Measurements from ENCODE around the gene TMEM121B.
A peak's percentile ranks its signal among the peaks of the same experiment; 100 is the strongest.

TMEM121B gene

DNA sequence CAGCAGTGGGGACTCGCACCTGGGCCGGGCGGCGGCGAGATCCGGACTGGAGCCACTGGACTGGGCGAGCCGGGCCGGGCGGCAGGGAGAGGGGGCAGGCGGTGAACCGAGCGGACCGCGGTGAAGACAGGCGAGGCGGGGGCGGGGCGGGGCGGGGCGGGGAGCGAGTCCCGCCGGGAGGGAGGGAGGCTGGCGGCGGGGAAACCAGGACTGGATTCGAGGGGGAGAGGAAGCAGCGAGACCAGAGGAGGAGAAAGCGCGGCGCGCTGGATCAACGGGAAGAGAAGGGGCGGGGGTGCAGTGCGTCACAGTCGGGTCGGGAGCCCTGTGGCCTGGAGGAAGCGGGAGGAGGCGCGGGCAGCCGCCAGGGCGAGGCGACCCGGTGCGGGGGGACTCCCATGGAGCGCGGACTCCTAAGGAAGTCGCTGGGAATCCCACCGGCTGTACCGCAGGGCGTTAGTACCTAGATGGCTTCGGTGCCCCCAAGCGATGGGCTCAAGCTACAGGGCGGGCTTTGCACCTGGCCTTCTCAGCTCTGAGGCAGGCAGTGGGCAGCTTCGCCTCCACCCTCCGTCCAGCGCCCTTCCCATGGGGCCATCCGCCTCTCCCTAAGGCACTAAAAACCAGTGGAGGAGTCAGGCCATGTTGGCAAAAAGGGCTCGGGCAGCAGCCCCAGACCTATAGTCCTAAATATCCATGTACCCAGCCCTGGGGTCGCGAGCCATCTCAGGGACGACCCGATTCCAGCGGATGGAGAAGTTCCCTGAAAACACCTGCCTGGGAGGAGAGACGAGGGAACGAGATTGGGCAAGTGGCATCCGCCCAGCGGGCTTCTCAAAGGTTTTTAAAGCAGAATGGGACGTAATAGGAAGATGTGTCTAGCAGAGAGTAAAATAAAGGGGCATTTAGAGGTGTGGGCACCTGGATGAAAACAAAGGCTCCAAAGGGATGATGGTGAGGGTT is at the start of gene TMEM121B:
Gene TMEM121B (minus strand): TSS at position 128 of the 963 bp plus-strand sequence. CDS start 233 bp downstream, outside the sequence.
- Histone ChIP-seq H3K9ac (ENCODE audit: low read length) (no peak within 1 kb of the TSS), H3K9me3 (ENCODE audit: low read length) (no peaks in the 10 kb centered on the region), H3K27me3 (ENCODE audit: control insufficient read depth in 1 of 2, insufficient read depth in 2 of 2, low read length in 2 of 2) (peaks cover 12 to 36% of the 10 kb centered on the region in 2 donors), H3K4me1 (ENCODE audit: insufficient read depth, low read length) (no peaks in the 10 kb centered on the region), H3K27ac (ENCODE audit: low read depth, low read length) (no peak within 1 kb of the TSS), H3K4me3 (ENCODE audit: low read depth in 1 of 2, low read length in 2 of 2) (no peak within 1 kb of the TSS), H3K36me3 (ENCODE audit: insufficient read depth, low read length) (no peaks in the 10 kb centered on the region)

DNA sequence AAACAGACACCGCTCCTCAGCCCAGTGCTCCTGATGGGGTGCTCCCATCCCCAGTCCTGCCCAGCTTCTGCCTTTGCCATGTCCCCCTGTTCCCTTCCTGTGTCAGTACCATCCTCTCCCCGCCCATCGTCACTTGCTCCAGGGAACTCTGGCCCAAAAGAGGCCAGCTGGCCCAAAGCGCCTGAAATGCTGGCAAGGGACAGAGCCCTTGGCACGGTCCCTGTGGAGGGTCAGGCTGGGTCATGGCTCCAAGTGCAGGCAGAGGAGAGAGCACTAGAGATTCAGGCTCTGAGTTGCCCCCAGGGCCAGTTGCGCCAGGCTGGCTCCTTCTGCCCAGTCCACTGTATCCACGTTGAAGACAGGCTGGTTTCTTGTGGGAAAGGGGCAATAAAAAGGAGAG is 46.3 kb upstream of the TMEM121B start:
- no peak overlapping the region for H3K27ac ChIP-seq (ENCODE audit: low read depth, low read length)
- no peak overlapping the region for H3K4me3 ChIP-seq (ENCODE audit: low read depth in 1 of 2, low read length in 2 of 2)

GRCh38 chr22:17164392-17165024 is 43.3 kb upstream of the TMEM121B start:
- no peaks in the 10 kb centered on the region for H3K9me3 ChIP-seq (ENCODE audit: low read length)
- H3K36me3 ChIP-seq (ENCODE audit: insufficient read depth, low read length), result no peaks in the 10 kb centered on the region
- H3K9ac ChIP-seq (ENCODE audit: low read length), result no peak overlapping the region
- no peak overlapping the region for H3K4me3 ChIP-seq (ENCODE audit: low read depth in 1 of 2, low read length in 2 of 2)
- H3K4me1 ChIP-seq (ENCODE audit: insufficient read depth, low read length), result peaks cover 8% of the 10 kb centered on the region
- no peak overlapping the region for H3K27ac ChIP-seq (ENCODE audit: low read depth, low read length)
- no peaks in the 10 kb centered on the region for H3K27me3 ChIP-seq (ENCODE audit: control insufficient read depth in 1 of 2, insufficient read depth in 2 of 2, low read length in 2 of 2)

More for the DNA sequence above, 46.3 kb upstream of the TMEM121B start:
- H3K36me3 ChIP-seq (ENCODE audit: insufficient read depth, low read length), result no peaks in the 10 kb centered on the region
- H3K4me1 ChIP-seq (ENCODE audit: insufficient read depth, low read length), result peaks cover 6% of the 10 kb centered on the region
- no peaks in the 10 kb centered on the region for H3K27me3 ChIP-seq (ENCODE audit: control insufficient read depth in 1 of 2, insufficient read depth in 2 of 2, low read length in 2 of 2)
- H3K9me3 ChIP-seq (ENCODE audit: low read length), result no peaks in the 10 kb centered on the region
- no peak overlapping the region for H3K9ac ChIP-seq (ENCODE audit: low read length)

DNA sequence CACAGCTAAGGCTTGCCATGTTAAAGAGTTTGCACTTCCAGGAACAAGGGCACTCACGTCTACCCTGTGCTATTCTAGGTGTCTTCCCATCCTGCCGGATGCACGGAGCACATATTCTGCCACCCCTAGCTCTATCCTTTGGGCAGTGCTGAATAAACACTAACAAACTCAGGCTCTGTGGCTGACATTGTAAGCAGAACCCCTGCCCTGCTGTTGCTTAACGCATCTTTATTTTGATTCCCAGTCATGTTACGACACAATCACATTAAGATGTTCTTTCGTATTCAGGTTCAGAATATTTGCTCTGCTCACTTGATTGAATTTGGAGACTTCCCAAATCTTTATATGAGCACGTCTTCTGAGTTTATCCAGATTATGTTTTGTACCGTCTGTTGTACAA is 41.6 kb upstream of the TMEM121B start:
- Histone ChIP-seq H3K9ac (ENCODE audit: low read length) (no peak overlapping the region), H3K4me3 (ENCODE audit: low read depth in 1 of 2, low read length in 2 of 2) (no peak overlapping the region), H3K4me1 (ENCODE audit: insufficient read depth, low read length) (peaks cover 12% of the 10 kb centered on the region), H3K9me3 (ENCODE audit: low read length) (no peaks in the 10 kb centered on the region), H3K27ac (ENCODE audit: low read depth, low read length) (no peak overlapping the region), H3K27me3 (ENCODE audit: control insufficient read depth in 1 of 2, insufficient read depth in 2 of 2, low read length in 2 of 2) (no peaks in the 10 kb centered on the region), H3K36me3 (ENCODE audit: insufficient read depth, low read length) (no peaks in the 10 kb centered on the region)

DNA sequence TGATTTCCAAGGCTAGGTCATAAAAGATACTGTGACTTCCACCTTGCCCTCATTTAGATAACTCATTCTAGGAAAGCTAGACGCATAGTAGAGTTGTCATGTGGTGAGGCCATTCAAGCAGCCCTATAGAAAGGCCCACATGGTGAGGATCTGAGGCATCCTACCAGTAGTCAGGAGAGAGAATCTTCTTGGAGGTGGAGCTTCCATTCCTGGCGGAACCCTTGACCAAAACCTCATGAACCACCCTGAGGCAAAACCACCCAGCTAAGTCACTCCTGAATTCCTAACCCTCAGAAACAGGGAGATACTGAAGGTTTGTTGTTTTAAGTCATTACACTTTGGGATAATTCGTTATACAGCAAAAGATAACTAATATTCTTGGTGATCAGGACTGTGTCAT is 40.8 kb upstream of the TMEM121B start:
- Histone ChIP-seq H3K9ac (ENCODE audit: low read length) (no peak overlapping the region), H3K27ac (ENCODE audit: low read depth, low read length) (no peak overlapping the region), H3K36me3 (ENCODE audit: insufficient read depth, low read length) (no peaks in the 10 kb centered on the region), H3K4me3 (ENCODE audit: low read depth in 1 of 2, low read length in 2 of 2) (no peak overlapping the region), H3K27me3 (ENCODE audit: control insufficient read depth in 1 of 2, insufficient read depth in 2 of 2, low read length in 2 of 2) (no peaks in the 10 kb centered on the region), H3K9me3 (ENCODE audit: low read length) (no peaks in the 10 kb centered on the region), H3K4me1 (ENCODE audit: insufficient read depth, low read length) (peaks cover 14% of the 10 kb centered on the region)

DNA sequence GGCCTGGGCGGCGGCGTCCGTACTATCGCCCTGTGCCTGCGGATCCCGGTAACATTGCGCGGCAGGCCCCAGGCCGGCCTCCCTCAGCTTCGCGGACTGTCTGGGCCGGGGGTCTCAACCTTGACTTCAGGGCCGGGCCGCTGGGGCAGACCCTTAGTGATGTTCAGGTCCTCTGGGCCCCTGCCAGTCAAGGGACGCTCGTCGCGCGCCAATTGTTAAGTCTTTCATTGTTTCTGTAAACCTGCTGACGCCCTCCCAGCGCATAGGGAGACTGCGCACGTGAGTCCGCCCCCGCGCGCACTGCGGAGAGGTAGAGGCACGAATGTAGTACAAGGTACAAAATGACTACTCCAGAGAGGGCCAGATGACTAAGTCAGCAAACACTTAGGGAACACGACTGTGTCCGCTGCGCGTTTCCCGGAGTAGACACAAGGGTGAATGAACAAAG is 38.4 kb upstream of the TMEM121B start:
- no peaks in the 10 kb centered on the region for H3K9me3 ChIP-seq (ENCODE audit: low read length)
- H3K27me3 ChIP-seq (ENCODE audit: control insufficient read depth in 1 of 2, insufficient read depth in 2 of 2, low read length in 2 of 2), result no peaks in the 10 kb centered on the region
- H3K4me1 ChIP-seq (ENCODE audit: insufficient read depth, low read length), result peaks cover 14% of the 10 kb centered on the region
- H3K36me3 ChIP-seq (ENCODE audit: insufficient read depth, low read length), result no peaks in the 10 kb centered on the region
- H3K27ac ChIP-seq (ENCODE audit: low read depth, low read length), result peak overlapping the region; percentile 78
- peak overlapping the region; percentile 79 to 84 for H3K4me3 ChIP-seq (ENCODE audit: low read depth in 1 of 2, low read length in 2 of 2)
- peak overlapping the region; percentile 41 for H3K9ac ChIP-seq (ENCODE audit: low read length)

GRCh38 chr22:17158568-17159503 is 37.7 kb upstream of the TMEM121B start, which contains the start of gene HDHD5:
HDHD5 (minus strand) TSS chr22:17159277; CDS start chr22:17159251, 26 bp downstream.
- peak within 1 kb of the TSS; percentile 41 for H3K9ac ChIP-seq (ENCODE audit: low read length)
- H3K27ac ChIP-seq (ENCODE audit: low read depth, low read length), result peak within 1 kb of the TSS; percentile 95
- H3K4me3 ChIP-seq (ENCODE audit: low read depth in 1 of 2, low read length in 2 of 2), result peak within 1 kb of the TSS; percentile 79 to 84
- H3K9me3 ChIP-seq (ENCODE audit: low read length), result no peaks in the 10 kb centered on the region
- no peaks in the 10 kb centered on the region for H3K27me3 ChIP-seq (ENCODE audit: control insufficient read depth in 1 of 2, insufficient read depth in 2 of 2, low read length in 2 of 2)
- H3K36me3 ChIP-seq (ENCODE audit: insufficient read depth, low read length), result no peaks in the 10 kb centered on the region
- peaks cover 14% of the 10 kb centered on the region for H3K4me1 ChIP-seq (ENCODE audit: insufficient read depth, low read length)

- peak overlapping the region; percentile 95 for H3K27ac ChIP-seq (ENCODE audit: low read depth, low read length)
- H3K36me3 ChIP-seq (ENCODE audit: insufficient read depth, low read length), result no peaks in the 10 kb centered on the region
- H3K9ac ChIP-seq (ENCODE audit: low read length), result peak overlapping the region; percentile 33
Measured at GRCh38 chr22:17158176-17158567, 37.0 kb upstream of the TMEM121B start.

DNA sequence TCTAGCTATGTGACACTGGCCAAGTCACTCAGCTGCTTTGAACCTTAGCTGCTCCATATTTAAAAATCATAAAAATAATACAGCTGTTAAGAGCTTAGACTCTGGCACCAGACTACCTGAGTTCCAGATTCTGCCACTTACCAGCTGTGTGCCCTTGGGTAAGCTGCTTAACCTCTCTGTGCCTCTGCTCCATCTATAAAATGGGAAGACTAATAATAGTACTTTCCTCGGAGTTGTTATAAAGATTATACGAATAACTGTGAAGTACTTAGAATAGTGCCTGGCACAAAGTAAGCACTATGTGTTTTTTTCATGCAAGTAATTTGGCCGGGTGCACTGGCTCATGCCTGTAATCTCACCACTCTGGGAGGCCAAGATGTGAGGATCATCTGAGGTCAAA is 36.6 kb upstream of the TMEM121B start:
- Histone ChIP-seq H3K9me3 (ENCODE audit: low read length) (no peaks in the 10 kb centered on the region), H3K27me3 (ENCODE audit: control insufficient read depth in 1 of 2, insufficient read depth in 2 of 2, low read length in 2 of 2) (no peaks in the 10 kb centered on the region), H3K9ac (ENCODE audit: low read length) (no peak overlapping the region), H3K4me3 (ENCODE audit: low read depth in 1 of 2, low read length in 2 of 2) (peak overlapping the region in 1 of 2 donors; percentile 84), H3K4me1 (ENCODE audit: insufficient read depth, low read length) (peaks cover 14% of the 10 kb centered on the region), H3K27ac (ENCODE audit: low read depth, low read length) (no peak overlapping the region), H3K36me3 (ENCODE audit: insufficient read depth, low read length) (no peaks in the 10 kb centered on the region)

More at GRCh38 chr22:17158176-17158567, 37.0 kb upstream of the TMEM121B start:
- peak overlapping the region; percentile 79 to 84 for H3K4me3 ChIP-seq (ENCODE audit: low read depth in 1 of 2, low read length in 2 of 2)
- no peaks in the 10 kb centered on the region for H3K27me3 ChIP-seq (ENCODE audit: control insufficient read depth in 1 of 2, insufficient read depth in 2 of 2, low read length in 2 of 2)
- peaks cover 14% of the 10 kb centered on the region for H3K4me1 ChIP-seq (ENCODE audit: insufficient read depth, low read length)
- H3K9me3 ChIP-seq (ENCODE audit: low read length), result no peaks in the 10 kb centered on the region

DNA sequence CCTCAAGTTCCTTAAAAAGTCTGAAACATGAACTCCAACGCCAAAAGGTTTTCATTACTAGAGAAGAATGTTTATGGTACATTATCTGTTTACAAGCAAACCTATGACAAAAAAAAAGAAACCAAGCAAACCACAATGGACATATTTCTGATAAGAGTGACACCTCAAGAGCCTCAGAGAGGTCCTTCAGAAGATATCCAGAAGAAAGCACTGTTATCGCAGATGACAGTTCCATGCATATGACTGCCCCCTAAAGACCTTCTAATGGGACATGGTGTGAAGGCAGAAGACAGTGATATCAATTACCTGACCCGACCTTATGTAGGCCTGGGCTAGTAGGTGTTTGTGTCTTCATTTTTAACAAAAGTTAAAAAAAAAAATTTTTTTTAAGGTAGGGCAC is 34.8 kb upstream of the TMEM121B start:
- no peaks in the 10 kb centered on the region for H3K9me3 ChIP-seq (ENCODE audit: low read length)
- H3K27ac ChIP-seq (ENCODE audit: low read depth, low read length), result no peak overlapping the region
- no peaks in the 10 kb centered on the region for H3K36me3 ChIP-seq (ENCODE audit: insufficient read depth, low read length)
- H3K27me3 ChIP-seq (ENCODE audit: control insufficient read depth in 1 of 2, insufficient read depth in 2 of 2, low read length in 2 of 2), result no peaks in the 10 kb centered on the region
- no peak overlapping the region for H3K4me3 ChIP-seq (ENCODE audit: low read depth in 1 of 2, low read length in 2 of 2)
- H3K4me1 ChIP-seq (ENCODE audit: insufficient read depth, low read length), result peaks cover 14% of the 10 kb centered on the region
- no peak overlapping the region for H3K9ac ChIP-seq (ENCODE audit: low read length)
